Left cardiac atrium (tissue), 4 donors: Measurements from ENCODE around the gene GPD2. TPM values are rescaled to one million over a fixed set of nuclear protein-coding genes. Genes with fewer than 3 reads are reported as not detected.
A peak's percentile ranks its signal among the peaks of the same experiment; 100 is the strongest.
"Not testable (repeated sequence)": the region's sequence is repeated elsewhere in the genome, so short reads cannot be mapped to it uniquely, and the experiment has no call there.

Experiments
- ATAC-seq, 2 donors: fragments of 200-7000 bp; cut with Tn5 transposase; one replicate each; pipeline ENCODE4 v1.9.1; 2020; ENCODE audit warnings: mild to moderate bottlenecking in 2 of 2, moderate library complexity in 2 of 2
- DNase-seq: peaks from one replicate; pipeline ENCODE4 v3.0.0-alpha.2; 2020
- intact Hi-C, 2 donors: fragments of 100-400 bp; cut with DNase I; formaldehyde crosslinking; loops; one replicate each; pipeline versions ENCODE4 v1.14.1 to v1.15.1; 2022 to 2023
- total RNA-seq, 2 donors: library from RNA; stranded (reverse); fragmentation: NEBNext Ultra II Directional; extraction: Animal tissue kit (Norgen Biotek cat#: 25700); gene quantifications; one replicate each; pipeline ENCODE4 v1.2.1, GENCODE V29; 2021
- donor health status: DM: no; HTN: yes; CAD: no.
- donor health status: DM: no; HTN: yes; CAD: no; lungs with severe emphysema.
- donor health status: DM: yes; HTN: yes; CAD: no.
- donor health status: Dilated cardiomyopathy.

GPD2 gene
- total RNA-seq, 2 donors from 2014 or later: 15.7 to 19.8 TPM

- intact Hi-C loops: no loop called here
- DNase-seq (no peak), ATAC-seq (no peak)
Observed at GRCh38 chr2:156615836-156616322, 179.7 kb downstream of the GPD2 start.

- intact Hi-C loops, ATAC-seq, DNase-seq: not testable (repeated sequence)
Observed at GRCh38 chr2:156618071-156618470, 181.9 kb downstream of the GPD2 start.

GRCh38 chr2:156619021-156619539 lies 182.9 kb downstream of the GPD2 start:
- intact Hi-C loops: no loop called here
- DNase-seq (no peak), ATAC-seq (peak in 1 of 2 donors; percentile 59)

- intact Hi-C loops: no loop called here
- no peak for ATAC-seq
Observed at GRCh38 chr2:156622491-156622890, 186.3 kb downstream of the GPD2 start.

GRCh38 chr2:156625360-156626170 lies 189.4 kb downstream of the GPD2 start:
- intact Hi-C loops: no loop called here
- DNase-seq: no peak
- peak; percentile 57 to 80 for ATAC-seq

More at GRCh38 chr2:156622491-156622890, 186.3 kb downstream of the GPD2 start:
- no peak for DNase-seq

- DNase-seq (no peak), ATAC-seq (no peak)
- intact Hi-C loops: no loop called here
Observed at GRCh38 chr2:156626931-156627330, 190.8 kb downstream of the GPD2 start.

- intact Hi-C loops: no loop called here
- DNase-seq (no peak), ATAC-seq (no peak)
Observed at GRCh38 chr2:156630579-156631337, 194.6 kb downstream of the GPD2 start.

- no peak for DNase-seq
- intact Hi-C loops: no loop called here
- no peak for ATAC-seq
Observed at GRCh38 chr2:156635646-156636045, 199.5 kb downstream of the GPD2 start.

Other genes with a start within 250 kb of the GPD2 start
- gene NR4A2, start 103.7 kb upstream of the GPD2 start, total RNA-seq: 1 to 10 TPM; 2.4 to 9.2 TPM